Astrocyte (in vitro differentiated cells and primary cell): ENCODE results near the gene ENTPD2. TPM values are rescaled to one million over a fixed set of nuclear protein-coding genes. Genes with fewer than 3 reads are reported as not detected.

ENCODE experiments used
- DNase-seq: peaks from one replicate; pipeline ENCODE4 v3.0.0-alpha.2; 2010; ENCODE audit warnings: low read depth
- FAIRE-seq: peaks from 2 replicates; lab custom pipeline; 2011; peaks lifted over from hg19 to GRCh38; lab: Jason Lieb, UNC
- H2AFZ ChIP-seq: 2 replicates; pipeline ENCODE4 v1.6.0; 2012; ENCODE audit warnings: low read depth, low read length, inconsistent platforms
- H3K27ac ChIP-seq: 2 replicates; pipeline ENCODE4 v1.5.1; 2011; ENCODE audit warnings: low read depth, low read length, inconsistent platforms
- H3K27me3 ChIP-seq: 2 replicates; pipeline ENCODE4 v1.6.0; 2011; ENCODE audit warnings: low read length, inconsistent platforms; ENCODE audit not compliant: insufficient read depth
- H3K36me3 ChIP-seq: 2 replicates; pipeline ENCODE4 v1.5.1; 2011; ENCODE audit warnings: low read length, inconsistent platforms; ENCODE audit not compliant: insufficient read depth
- H3K4me1 ChIP-seq: 2 replicates; pipeline ENCODE4 v1.5.1; 2011; ENCODE audit warnings: low read length, inconsistent platforms; ENCODE audit not compliant: insufficient read depth
- H3K4me2 ChIP-seq: 2 replicates; pipeline ENCODE4 v1.6.0; 2012; ENCODE audit warnings: low read length, inconsistent platforms
- H3K4me3 ChIP-seq: 2 replicates; pipeline ENCODE4 v1.5.1; 2011; ENCODE audit warnings: low read depth, mild to moderate bottlenecking, low read length, inconsistent platforms; ENCODE audit not compliant: insufficient read depth
- H3K79me2 ChIP-seq: 2 replicates; pipeline ENCODE4 v1.6.0; 2012; ENCODE audit warnings: mild to moderate bottlenecking, low read length, inconsistent platforms; ENCODE audit not compliant: insufficient read depth
- H3K9ac ChIP-seq: 2 replicates; pipeline ENCODE4 v1.6.0; 2012; ENCODE audit warnings: mild to moderate bottlenecking, low read length, inconsistent platforms
- H3K9me3 ChIP-seq: 2 replicates; pipeline ENCODE4 v1.5.1; 2012; ENCODE audit warnings: low read depth, mild to moderate bottlenecking, low read length, inconsistent platforms; ENCODE audit not compliant: insufficient read depth
- H4K20me1 ChIP-seq: 2 replicates; pipeline ENCODE4 v1.6.0; 2012; ENCODE audit warnings: low read length, inconsistent platforms; ENCODE audit not compliant: insufficient read depth
- H3K27ac Mint-ChIP-seq: one replicate; pipeline ENCODE4 v1.8.0; 2021; ENCODE audit warnings: mild to moderate bottlenecking, mixed read lengths; ENCODE audit not compliant: unreplicated experiment
- H3K27me3 Mint-ChIP-seq: one replicate; pipeline ENCODE4 v1.8.0; 2021; ENCODE audit warnings: low read depth, mixed read lengths; ENCODE audit not compliant: unreplicated experiment
- H3K36me3 Mint-ChIP-seq: one replicate; pipeline ENCODE4 v1.8.0; 2021; ENCODE audit warnings: low read depth, mixed read lengths; ENCODE audit not compliant: unreplicated experiment
- H3K4me1 Mint-ChIP-seq: one replicate; pipeline ENCODE4 v1.8.0; 2021; ENCODE audit warnings: low read depth, mixed read lengths; ENCODE audit not compliant: unreplicated experiment
- H3K4me3 Mint-ChIP-seq: one replicate; pipeline ENCODE4 v1.8.0; 2021; ENCODE audit warnings: mild to moderate bottlenecking, moderate library complexity, mixed read lengths; ENCODE audit not compliant: unreplicated experiment
- H3K9me3 Mint-ChIP-seq: one replicate; pipeline ENCODE4 v1.8.0; 2021; ENCODE audit warnings: mild to moderate bottlenecking, mixed read lengths; ENCODE audit not compliant: unreplicated experiment
- EZH2 ChIP-seq: IDR thresholded peaks from 2 replicates; pipeline ENCODE4 v1.6.1; 2012; ENCODE audit warnings: mild to moderate bottlenecking, low read length, inconsistent platforms; ENCODE audit not compliant: insufficient read depth
- total RNA-seq: library from RNA; stranded (reverse); gene quantifications from 2 replicates; pipeline ENCODE4 v1.2.1, GENCODE V29; 2021
- TF ChIP-seq, protein P1 (sequence below): IDR thresholded peaks from 2 replicates; pipeline ENCODE4 v1.5.1; 2011; ENCODE audit warnings: low read depth, mild to moderate bottlenecking, inconsistent platforms, low read length, moderate library complexity; ENCODE audit not compliant: insufficient read depth

The ENTPD2 gene
- total RNA-seq, 1 donor from 2014 or later, result 0.14 TPM

DNA sequence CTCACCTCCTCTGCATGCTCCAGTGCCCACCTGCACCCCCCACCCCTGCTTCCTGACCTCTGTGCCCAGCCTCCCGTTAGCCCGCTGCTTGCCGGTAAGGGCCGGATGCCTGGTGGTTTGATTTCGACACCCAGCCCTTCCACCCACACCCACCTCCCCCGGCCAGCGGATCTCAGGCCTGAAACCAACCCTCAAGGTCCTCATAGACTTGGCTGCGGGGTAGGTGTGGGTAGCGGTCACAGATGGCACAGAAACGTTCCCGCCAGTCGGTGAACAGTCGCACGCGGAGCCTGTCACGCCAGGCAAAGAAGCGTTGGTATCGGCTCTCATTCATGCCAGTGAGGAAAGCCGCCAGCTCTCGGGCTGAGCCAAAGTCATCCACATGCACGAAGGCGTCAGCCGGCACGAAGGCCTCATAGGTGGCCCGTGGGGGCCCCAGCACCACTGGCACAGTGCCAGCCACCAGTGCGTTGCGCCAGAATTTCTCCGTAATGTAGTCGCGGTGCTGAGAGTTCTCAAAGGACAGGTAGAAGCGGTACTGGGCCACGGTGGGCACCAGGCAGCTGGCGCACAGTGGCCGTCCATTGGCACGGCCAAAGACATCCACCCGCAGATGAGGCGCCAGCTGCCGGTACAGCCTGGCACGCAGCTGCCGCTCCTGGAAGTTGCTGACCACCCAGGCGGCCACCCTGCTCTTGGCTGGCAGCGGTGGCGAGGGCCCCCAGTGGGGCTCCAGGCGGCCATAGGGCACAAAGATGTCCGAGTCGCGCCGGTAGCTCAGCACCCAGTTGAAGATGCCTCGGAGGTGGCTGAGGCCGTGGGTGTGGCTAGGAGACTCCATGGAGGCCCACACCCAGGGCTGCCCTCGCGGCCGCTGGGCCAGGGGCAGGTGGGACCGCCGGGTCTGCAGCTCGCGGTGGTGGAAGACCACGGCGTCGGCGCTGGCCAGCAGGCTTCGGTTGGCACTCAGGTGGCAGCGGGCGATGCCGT lies 23.0 kb downstream of the ENTPD2 start:
- DNase-seq, result no peak
- Histone ChIP-seq H3K27me3 (no peaks in the 10 kb centered on the region), H3K79me2 (no peaks in the 10 kb centered on the region), H3K9ac (no peak overlapping the region), H3K4me2 (no peak overlapping the region), H3K9me3 (no peaks in the 10 kb centered on the region), H2AFZ (no peak overlapping the region), H3K4me3 (no peak overlapping the region), H4K20me1 (peaks cover 23% of the 10 kb centered on the region), H3K4me1 (peaks cover 15% of the 10 kb centered on the region), H3K27ac (no peak overlapping the region), H3K36me3 (no peaks in the 10 kb centered on the region)
- Mint-ChIP-seq H3K36me3 (no peaks in the 10 kb centered on the region), H3K9me3 (no peaks in the 10 kb centered on the region), H3K4me1 (no peaks in the 10 kb centered on the region), H3K27me3 (peaks cover 6% of the 10 kb centered on the region), H3K4me3 (no peak overlapping the region), H3K27ac (no peak overlapping the region)
- no peak for FAIRE-seq
- no peak for TF ChIP-seq EZH2
- TF ChIP-seq, protein P1, sequence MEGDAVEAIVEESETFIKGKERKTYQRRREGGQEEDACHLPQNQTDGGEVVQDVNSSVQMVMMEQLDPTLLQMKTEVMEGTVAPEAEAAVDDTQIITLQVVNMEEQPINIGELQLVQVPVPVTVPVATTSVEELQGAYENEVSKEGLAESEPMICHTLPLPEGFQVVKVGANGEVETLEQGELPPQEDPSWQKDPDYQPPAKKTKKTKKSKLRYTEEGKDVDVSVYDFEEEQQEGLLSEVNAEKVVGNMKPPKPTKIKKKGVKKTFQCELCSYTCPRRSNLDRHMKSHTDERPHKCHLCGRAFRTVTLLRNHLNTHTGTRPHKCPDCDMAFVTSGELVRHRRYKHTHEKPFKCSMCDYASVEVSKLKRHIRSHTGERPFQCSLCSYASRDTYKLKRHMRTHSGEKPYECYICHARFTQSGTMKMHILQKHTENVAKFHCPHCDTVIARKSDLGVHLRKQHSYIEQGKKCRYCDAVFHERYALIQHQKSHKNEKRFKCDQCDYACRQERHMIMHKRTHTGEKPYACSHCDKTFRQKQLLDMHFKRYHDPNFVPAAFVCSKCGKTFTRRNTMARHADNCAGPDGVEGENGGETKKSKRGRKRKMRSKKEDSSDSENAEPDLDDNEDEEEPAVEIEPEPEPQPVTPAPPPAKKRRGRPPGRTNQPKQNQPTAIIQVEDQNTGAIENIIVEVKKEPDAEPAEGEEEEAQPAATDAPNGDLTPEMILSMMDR, result no peak

DNA sequence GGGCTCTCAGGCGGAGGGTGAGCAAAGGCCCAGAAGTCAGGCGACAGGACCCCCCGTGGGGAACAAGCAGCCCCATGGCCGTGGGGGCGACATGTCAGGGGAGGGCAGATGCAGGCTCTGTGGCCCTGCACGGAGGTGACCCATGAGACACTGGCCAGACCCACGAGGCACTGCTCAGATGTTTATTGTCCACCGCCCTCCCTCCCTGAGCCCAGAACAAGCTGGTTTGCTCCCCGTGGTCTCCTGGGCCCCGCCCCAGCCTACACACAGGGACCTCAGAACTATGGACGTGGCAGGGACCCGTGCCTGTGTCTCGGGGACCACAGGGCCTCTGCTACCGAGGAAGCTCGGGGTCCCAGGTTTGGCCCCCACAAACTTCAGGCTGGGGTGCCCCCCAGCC lies 23.9 kb downstream of the ENTPD2 start:
- H3K36me3 ChIP-seq, result no peaks in the 10 kb centered on the region
- H3K27ac ChIP-seq, result no peak overlapping the region
- peaks cover 25% of the 10 kb centered on the region for H4K20me1 ChIP-seq
- DNase-seq, result no peak
- no peak overlapping the region for H2AFZ ChIP-seq
- H3K4me1 ChIP-seq, result peaks cover 15% of the 10 kb centered on the region
- H3K36me3 Mint-ChIP-seq, result no peaks in the 10 kb centered on the region
- no peak overlapping the region for H3K4me3 ChIP-seq
- H3K27me3 Mint-ChIP-seq, result peaks cover 6% of the 10 kb centered on the region
- no peak overlapping the region for H3K4me3 Mint-ChIP-seq
- no peaks in the 10 kb centered on the region for H3K4me1 Mint-ChIP-seq
- no peaks in the 10 kb centered on the region for H3K27me3 ChIP-seq
- no peaks in the 10 kb centered on the region for H3K9me3 ChIP-seq
- no peak overlapping the region for H3K9ac ChIP-seq
- no peaks in the 10 kb centered on the region for H3K9me3 Mint-ChIP-seq
- FAIRE-seq, result no peak
- H3K4me2 ChIP-seq, result no peak overlapping the region
- TF ChIP-seq EZH2, result no peak
- TF ChIP-seq, protein P1, result no peak
- H3K27ac Mint-ChIP-seq, result no peak overlapping the region
- no peaks in the 10 kb centered on the region for H3K79me2 ChIP-seq
